Thoracic aorta (tissue), 2 donors: ENCODE data around the gene BACH2. TPM values are rescaled to one million over a fixed set of nuclear protein-coding genes. Genes with fewer than 3 reads are reported as not detected.

Experiments
- ATAC-seq: fragments of 150-250 bp; one replicate; pipeline ENCODE4 v1.8.0; 2017; ENCODE audit warnings: low read depth; ENCODE audit not compliant: insufficient number of reproducible peaks, low FRiP score
- DNase-seq: peaks from one replicate; pipeline ENCODE4 v3.0.0-alpha.2; 2020; ENCODE audit warnings: low spot score
- H3K27ac ChIP-seq, 2 donors: fragments of 200-600 bp; sonication (generic); 1 replicate in 1 of 2; 2 replicates in 1 of 2; pipeline ENCODE4 v1.5.1; 2016; ENCODE audit warnings: mild to moderate bottlenecking in 2 of 2, moderate library complexity in 2 of 2
- H3K27me3 ChIP-seq: fragments of 200-600 bp; sonication (generic); replicated peaks from 2 replicates; pipeline ENCODE4 v1.6.0; 2016; ENCODE audit warnings: mild to moderate bottlenecking; ENCODE audit not compliant: insufficient read depth
- H3K36me3 ChIP-seq: fragments of 200-600 bp; sonication (generic); one replicate; pipeline ENCODE4 v1.5.1; 2016
- H3K4me1 ChIP-seq, 2 donors: fragments of 200-600 bp; sonication (generic); 1 replicate in 1 of 2; 2 replicates in 1 of 2; pipeline versions ENCODE4 v1.5.1 to v1.6.0; 2016; ENCODE audit warnings: low read depth in 2 of 2, mild to moderate bottlenecking in 1 of 2; ENCODE audit not compliant: control insufficient read depth in 1 of 2
- H3K4me3 ChIP-seq: fragments of 200-600 bp; sonication (generic); 2 replicates; pipeline ENCODE4 v1.5.1; 2016; ENCODE audit warnings: mild to moderate bottlenecking
- H3K9me3 ChIP-seq: fragments of 200-600 bp; sonication (generic); 2 replicates; pipeline ENCODE4 v1.5.1; 2016
- CTCF ChIP-seq: fragments of 200-600 bp; sonication (generic); IDR thresholded peaks from one replicate; pipeline ENCODE4 v1.5.1; 2019; ENCODE audit warnings: antibody characterized with exemption
- total RNA-seq, 2 donors: library from RNA; depleted of rRNA; stranded (reverse); fragments of >200 nt; gene quantifications; one replicate each; pipeline versions ENCODE4 v1.1.0 to v1.2.3, GENCODE V29; 2016

Gene BACH2
- total RNA-seq, 2 donors from 2014 or later, result 6.1 to 17.8 TPM

- ATAC-seq (no peak), DNase-seq (no peak)
- no peak overlapping the region for H3K27ac ChIP-seq
- no peaks in the 10 kb centered on the region for H3K9me3 ChIP-seq
- no peaks in the 10 kb centered on the region for H3K27me3 ChIP-seq
- no peaks in the 10 kb centered on the region for H3K36me3 ChIP-seq
- H3K4me1 ChIP-seq, result no peaks in the 10 kb centered on the region
- TF ChIP-seq CTCF, result no peak
- no peak overlapping the region for H3K4me3 ChIP-seq
Observed at GRCh38 chr6:90053614-90054013, 243.0 kb downstream of the BACH2 start.

- TF ChIP-seq CTCF, result no peak
- Histone ChIP-seq H3K9me3 (no peaks in the 10 kb centered on the region), H3K27me3 (no peaks in the 10 kb centered on the region), H3K4me3 (no peak overlapping the region), H3K36me3 (no peaks in the 10 kb centered on the region), H3K4me1 (no peaks in the 10 kb centered on the region), H3K27ac (no peak overlapping the region)
- ATAC-seq (no peak), DNase-seq (no peak)
Observed at GRCh38 chr6:90049295-90049694, 247.3 kb downstream of the BACH2 start.

DNA sequence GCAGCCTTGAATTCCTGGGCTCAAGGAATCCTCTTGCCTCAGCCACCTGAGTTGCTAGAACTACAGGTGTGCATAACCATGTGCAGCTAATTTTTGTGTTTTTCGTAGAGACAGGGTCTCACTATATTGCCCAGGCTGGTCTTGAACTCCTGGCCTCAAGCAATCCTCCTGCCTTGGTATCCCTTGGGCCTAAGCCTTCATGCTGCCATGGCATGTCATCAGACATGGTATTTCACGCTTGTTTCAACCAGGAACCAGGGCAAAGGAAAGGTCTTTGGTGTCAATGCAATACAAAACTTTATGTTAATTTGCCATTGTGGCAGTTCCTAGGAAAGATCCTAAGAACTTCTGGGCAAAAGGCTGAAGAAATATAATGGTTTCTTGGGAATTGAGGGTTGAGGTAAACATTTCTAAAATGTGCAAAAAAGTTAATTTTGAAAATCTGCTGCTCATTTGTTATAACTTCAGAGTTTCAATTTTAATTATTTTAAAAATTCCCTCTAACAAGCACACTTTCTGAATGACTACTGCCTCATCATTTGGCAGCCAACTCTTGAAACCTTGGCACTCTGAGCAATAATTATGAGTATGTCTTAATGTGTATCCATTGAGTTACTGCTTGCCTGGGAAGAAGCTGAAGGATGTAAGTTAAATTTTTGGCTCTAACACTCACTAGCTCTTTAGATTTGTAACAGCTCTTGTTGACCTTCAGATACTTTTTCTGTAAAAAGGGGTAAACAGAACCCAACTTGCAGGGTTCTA, 248.3 kb downstream of the BACH2 start:
- H3K27ac ChIP-seq, result no peak overlapping the region
- no peak for DNase-seq
- H3K4me1 ChIP-seq, result no peaks in the 10 kb centered on the region
- H3K27me3 ChIP-seq, result no peaks in the 10 kb centered on the region
- H3K4me3 ChIP-seq, result no peak overlapping the region
- TF ChIP-seq CTCF, result no peak
- no peak for ATAC-seq
- no peaks in the 10 kb centered on the region for H3K9me3 ChIP-seq
- H3K36me3 ChIP-seq, result no peaks in the 10 kb centered on the region

DNA sequence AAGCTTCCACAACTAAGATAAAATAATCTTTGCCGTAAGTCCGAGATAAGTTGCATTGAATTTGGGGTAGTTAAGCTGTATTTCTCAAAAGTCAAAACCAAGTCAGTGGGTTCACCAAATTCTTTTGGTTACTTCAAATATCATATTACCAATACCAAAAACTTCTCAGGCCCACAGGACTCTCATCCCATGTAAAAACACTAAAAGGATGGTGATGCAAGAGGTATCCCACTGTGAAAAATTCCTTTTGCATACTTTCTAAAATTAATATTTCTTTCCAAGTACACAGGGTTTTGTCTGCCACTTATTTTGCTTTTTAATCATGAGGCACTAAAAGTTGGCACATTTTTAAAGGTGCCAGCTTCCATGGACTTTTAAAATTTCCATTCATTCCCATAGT, 251.1 kb downstream of the BACH2 start:
- TF ChIP-seq CTCF, result no peak
- Histone ChIP-seq H3K4me3 (no peak overlapping the region), H3K4me1 (no peaks in the 10 kb centered on the region), H3K36me3 (no peaks in the 10 kb centered on the region), H3K27me3 (no peaks in the 10 kb centered on the region), H3K9me3 (no peaks in the 10 kb centered on the region), H3K27ac (no peak overlapping the region)
- DNase-seq (no peak), ATAC-seq (no peak)

GRCh38 chr6:90044833-90045381, 251.7 kb downstream of the BACH2 start:
- H3K27me3 ChIP-seq, result no peaks in the 10 kb centered on the region
- H3K9me3 ChIP-seq, result no peaks in the 10 kb centered on the region
- TF ChIP-seq CTCF, result no peak
- DNase-seq, result no peak
- no peak for ATAC-seq
- H3K27ac ChIP-seq, result no peak overlapping the region
- no peaks in the 10 kb centered on the region for H3K36me3 ChIP-seq
- H3K4me1 ChIP-seq, result no peaks in the 10 kb centered on the region
- H3K4me3 ChIP-seq, result no peak overlapping the region
